RWPE2 (cell line): ENCODE measurements around the gene ROPN1L.

Experiments
- ATAC-seq: fragments of 200-7000 bp; cut with Tn5 transposase; 3 replicates; pipeline ENCODE4 v1.9.1; 2021; ENCODE audit warnings: low read depth
- DNase-seq: peaks from one replicate; pipeline ENCODE4 v3.0.0-alpha.2; 2020; ENCODE audit warnings: low spot score
- H3K27ac ChIP-seq: fragments of 450-650 bp; 2 replicates; pipeline ENCODE4 v1.5.1; 2017; ENCODE audit warnings: mild to moderate bottlenecking; ENCODE audit not compliant: poor library complexity, severe bottlenecking
- H3K27me3 ChIP-seq: fragments of 250-450 bp; sonication (Bioruptor Pico); 2 replicates; pipeline ENCODE4 v1.5.1; 2021; ENCODE audit warnings: mild to moderate bottlenecking, moderate library complexity; ENCODE audit not compliant: insufficient read depth, poor library complexity, severe bottlenecking
- H3K36me3 ChIP-seq: fragments of 250-450 bp; sonication (Bioruptor Pico); 2 replicates; pipeline ENCODE4 v1.5.1; 2020; ENCODE audit warnings: low read depth, mild to moderate bottlenecking, moderate library complexity
- H3K4me1 ChIP-seq: fragments of 250-450 bp; sonication (Bioruptor Pico); 2 replicates; pipeline ENCODE4 v1.5.1; 2021; ENCODE audit warnings: mild to moderate bottlenecking, moderate library complexity; ENCODE audit not compliant: insufficient read depth, poor library complexity, severe bottlenecking
- H3K4me3 ChIP-seq: fragments of 250-450 bp; sonication (Bioruptor Pico); 2 replicates; pipeline ENCODE4 v1.5.1; 2021; ENCODE audit warnings: mild to moderate bottlenecking, moderate library complexity; ENCODE audit not compliant: severe bottlenecking
- H3K9me3 ChIP-seq: fragments of 250-450 bp; sonication (Bioruptor Pico); 2 replicates; pipeline ENCODE4 v1.5.1; 2021; ENCODE audit warnings: mild to moderate bottlenecking, moderate library complexity; ENCODE audit not compliant: severe bottlenecking
- CTCF ChIP-seq: fragments of 450-650 bp; IDR thresholded peaks from one replicate; pipeline ENCODE4 v1.5.1; 2017; ENCODE audit warnings: mild to moderate bottlenecking, moderate library complexity; ENCODE audit not compliant: poor library complexity, severe bottlenecking

The ROPN1L gene

GRCh38 chr5:10427201-10427600 is 14.5 kb upstream of the ROPN1L start:
- H3K9me3 ChIP-seq, result no peaks in the 10 kb centered on the region
- no peaks in the 10 kb centered on the region for H3K27me3 ChIP-seq
- no peak overlapping the region for H3K27ac ChIP-seq
- DNase-seq (no peak), ATAC-seq (no peak)
- no peak overlapping the region for H3K4me3 ChIP-seq
- peaks cover 93% of the 10 kb centered on the region for H3K36me3 ChIP-seq
- TF ChIP-seq CTCF, result no peak
- no peaks in the 10 kb centered on the region for H3K4me1 ChIP-seq

- no peak for ATAC-seq
- Histone ChIP-seq H3K27me3 (no peaks in the 10 kb centered on the region), H3K27ac (no peak overlapping the region), H3K4me1 (no peaks in the 10 kb centered on the region), H3K4me3 (no peak overlapping the region), H3K36me3 (peaks cover 92% of the 10 kb centered on the region), H3K9me3 (no peaks in the 10 kb centered on the region)
- no peak for TF ChIP-seq CTCF
- DNase-seq, result no peak
Measured at GRCh38 chr5:10427978-10428377, 13.7 kb upstream of the ROPN1L start.

- no peaks in the 10 kb centered on the region for H3K4me1 ChIP-seq
- no peak for DNase-seq
- H3K4me3 ChIP-seq, result no peak overlapping the region
- H3K27ac ChIP-seq, result no peak overlapping the region
- TF ChIP-seq CTCF, result no peak
- H3K9me3 ChIP-seq, result no peaks in the 10 kb centered on the region
- no peaks in the 10 kb centered on the region for H3K27me3 ChIP-seq
- ATAC-seq, result no peak
- peaks cover 85% of the 10 kb centered on the region for H3K36me3 ChIP-seq
Measured at GRCh38 chr5:10431415-10431814, 10.3 kb upstream of the ROPN1L start.

- ATAC-seq, result peak; percentile 12; the same call in 1 of the 3 replicates
- no peak for DNase-seq
Measured at GRCh38 chr5:10432059-10433008, 9.3 kb upstream of the ROPN1L start.

More at GRCh38 chr5:10432059-10433008, 9.3 kb upstream of the ROPN1L start:
- H3K27ac ChIP-seq, result no peak overlapping the region
- H3K27me3 ChIP-seq, result no peaks in the 10 kb centered on the region
- H3K4me1 ChIP-seq, result no peaks in the 10 kb centered on the region
- H3K9me3 ChIP-seq, result no peaks in the 10 kb centered on the region
- TF ChIP-seq CTCF, result no peak
- peaks cover 83% of the 10 kb centered on the region for H3K36me3 ChIP-seq
- no peak overlapping the region for H3K4me3 ChIP-seq
